ENCODE data around the gene TF. TPM values are rescaled to one million over a fixed set of nuclear protein-coding genes. Genes with fewer than 3 reads are reported as not detected.

Gene TF
- polyA plus RNA-seq, 12 donors, result 3.0 to 91.2 (median 6.2) TPM; not detected in 2

- no peak for DNase-seq
Measured at GRCh38 chr3:133746712-133747066, 496 bp downstream of the TF start.

- DNase-seq, result no peak
Measured at GRCh38 chr3:133747373-133747772, 1.2 kb downstream of the TF start.

GRCh38 chr3:133747907-133748639, 1.9 kb downstream of the TF start:
- DNase-seq, result no peak

GRCh38 chr3:133749427-133750258, 3.5 kb downstream of the TF start:
- DNase-seq, result no peak

- DNase-seq, result no peak
Measured at GRCh38 chr3:133750259-133750656, 4.1 kb downstream of the TF start.

- no peak for DNase-seq
Measured at GRCh38 chr3:133753107-133753778, 7.0 kb downstream of the TF start.

- no peak for DNase-seq
Measured at GRCh38 chr3:133753779-133754164, 7.6 kb downstream of the TF start.

- DNase-seq, result no peak
Measured at GRCh38 chr3:133754455-133754854, 8.3 kb downstream of the TF start.

- DNase-seq, result no peak
Measured at GRCh38 chr3:133754973-133755828, 9.0 kb downstream of the TF start.

- DNase-seq, result no peak
Measured at GRCh38 chr3:133756716-133757694, 10.8 kb downstream of the TF start.

- DNase-seq, result no peak
Measured at GRCh38 chr3:133757701-133758567, 11.7 kb downstream of the TF start.

GRCh38 chr3:133758568-133758928, 12.4 kb downstream of the TF start:
- DNase-seq, result no peak

- no peak for DNase-seq
Measured at GRCh38 chr3:133758964-133759739, 13.0 kb downstream of the TF start.

- DNase-seq, result no peak
Measured at GRCh38 chr3:133759740-133760305, 13.6 kb downstream of the TF start.

GRCh38 chr3:133760916-133761315, 14.7 kb downstream of the TF start:
- no peak for DNase-seq

GRCh38 chr3:133761605-133762484, 15.7 kb downstream of the TF start:
- no peak for DNase-seq

- no peak for DNase-seq
Measured at GRCh38 chr3:133762539-133762938, 16.3 kb downstream of the TF start.

All from muscle of arm (tissue), 12 donors.